ENCODE results near the gene PELI1. TPM values are rescaled to one million over a fixed set of nuclear protein-coding genes. Genes with fewer than 3 reads are reported as not detected.
A peak's percentile ranks its signal among the peaks of the same experiment; 100 is the strongest.

The PELI1 gene
- 10 to 100 TPM; 52.5 to 70.1 (median 59.3) TPM for total RNA-seq
- polyA plus RNA-seq: 10 to 100 TPM; 14.5 to 17.2 (median 16.0) TPM
- long read RNA-seq, donor 1, transcript PELI1-201 (7 exons, 3,750 nt): major isoform, 8 of 8 reads
- long read RNA-seq, donor 1, partial matches to known transcripts: 0 of 8 reads
- long read RNA-seq, donor 1, other reads (novel, unspliced or antisense): 0 of 8 reads
- long read RNA-seq, donor 2, transcript PELI1-201 (7 exons, 3,750 nt): major isoform, 8 of 8 reads
- long read RNA-seq, donor 2, partial matches to known transcripts: 0 of 8 reads
- long read RNA-seq, donor 2, other reads (novel, unspliced or antisense): 0 of 8 reads

DNA sequence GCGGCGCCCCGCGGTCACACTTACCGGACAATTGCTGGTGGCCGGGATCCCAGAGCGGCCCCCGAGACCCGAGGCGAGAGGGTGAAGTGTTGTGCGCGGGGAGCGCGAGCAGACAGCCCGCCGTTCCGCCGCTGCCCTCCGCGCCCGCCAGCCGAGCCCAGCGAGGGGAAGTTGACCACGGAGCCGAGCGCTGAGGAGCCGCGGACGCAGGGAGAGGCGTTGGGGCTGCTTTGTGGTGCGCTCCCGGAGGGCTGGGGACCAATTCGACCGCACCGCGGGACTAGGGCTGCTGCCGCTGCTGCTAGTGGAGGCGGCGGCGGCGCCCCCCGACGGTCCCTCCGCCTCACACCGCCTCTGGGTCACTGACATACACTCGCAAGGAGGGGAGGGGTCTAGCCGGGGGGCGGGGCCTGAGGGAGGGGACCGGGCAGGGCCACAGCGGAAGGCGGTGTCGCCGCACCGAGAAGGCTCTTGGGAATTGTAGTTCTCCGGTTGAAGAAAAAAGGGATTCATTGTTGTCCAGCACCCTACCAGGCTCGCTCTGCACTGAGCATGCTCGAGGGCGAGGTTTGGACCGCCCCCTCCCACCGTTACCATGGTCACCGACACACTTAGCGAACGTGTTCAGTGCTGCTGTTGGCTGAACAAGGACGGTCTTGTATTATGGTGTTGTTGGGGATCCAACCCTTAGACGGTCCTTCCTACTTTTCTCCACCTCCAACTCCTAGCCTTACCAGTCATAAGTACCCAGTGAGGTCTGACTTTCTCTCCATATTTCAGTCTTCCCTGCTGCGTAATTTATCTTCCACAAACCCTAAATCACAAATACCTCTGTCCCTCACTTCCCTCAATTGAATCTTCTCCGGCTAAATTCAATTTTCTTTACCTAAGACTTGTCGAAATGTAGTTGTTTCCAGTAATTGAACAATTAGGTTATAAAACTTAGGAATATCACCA, at the start of gene PELI1:
Gene PELI1, minus strand, starts transcription at position 364 of the 957 bp plus-strand sequence. CDS start 36,110 bp downstream, outside the sequence.
- H3K27me3 ChIP-seq (replicated peaks in 1 of 7): no peaks in the 10 kb centered on the region
- 5 to 9% (median 5%) methylated on average over 31 to 67 of the region's 68 CpGs for WGBS, 5 donors

GRCh38 chr2:64193491-64193890, 49.3 kb upstream of the PELI1 start:
- H3K27ac ChIP-seq: peak overlapping the region in 3 of 8 donors; percentile 84 to 92 (median 87)
- no peak for TF ChIP-seq POLR2AphosphoS5 (IDR thresholded peaks at IDR 0.05)
- TF ChIP-seq POLR2A (IDR thresholded peaks at IDR 0.05): no peak
- WGBS, 5 donors: 85 to 94% (median 90%) methylated on average over 4 of the region's 4 CpGs

More for the DNA sequence above, at the start of gene PELI1:
- intact Hi-C loops (cut with DNase I; ENCODE audit: low total_unique reads): loop anchor here (5.0 kb wide), 1 partner anchor 92 kb away; no protein-coding TSS in a partner anchor
- peak within 1 kb of the TSS; percentile 97 to 100 (median 98) for H3K27ac ChIP-seq
- H3K36me3 ChIP-seq: peaks cover 0 to 5% (median 0%) of the 10 kb centered on the region in 6 donors
- H3K9me3 ChIP-seq: no peaks in the 10 kb centered on the region
- H3K4me1 ChIP-seq: peaks cover 20 to 48% (median 35%) of the 10 kb centered on the region in 6 donors
- TF ChIP-seq POLR2AphosphoS5 (IDR thresholded peaks at IDR 0.05): peak; percentile 100
- peak; percentile 97 to 99 (median 98) for TF ChIP-seq POLR2A (IDR thresholded peaks at IDR 0.05)
- peak in 6 of 11 experiments; percentile 18 to 49 (median 32) for TF ChIP-seq CTCF (IDR thresholded peaks at IDR 0.05 in 8 of 11, conservative IDR thresholded peaks at IDR 0.05 in 3 of 11)
- peak; percentile 98 for DNase-seq
- peak within 1 kb of the TSS; percentile 64 to 88 (median 80) for H3K4me3 ChIP-seq

DNA sequence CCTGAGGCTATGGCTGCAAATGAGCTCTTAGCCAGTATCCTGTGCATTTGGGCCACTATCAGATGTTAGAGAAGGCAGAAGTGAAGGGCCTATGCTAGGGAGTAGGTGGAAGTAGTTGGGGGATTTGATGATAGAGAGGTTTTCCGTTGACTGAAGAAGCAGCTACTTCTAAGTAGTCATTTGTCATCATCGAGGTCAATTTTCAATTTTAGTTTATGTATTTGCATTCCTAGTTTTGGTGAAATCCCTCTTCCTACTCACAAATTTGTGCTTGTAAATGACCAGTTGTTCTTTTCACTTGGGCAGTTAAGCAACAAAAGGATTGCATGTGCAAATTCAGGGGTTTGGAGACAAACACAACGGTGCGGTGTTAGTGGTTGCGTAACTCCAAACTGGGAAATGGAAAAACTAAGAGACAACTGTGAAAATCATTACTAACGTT, 48.5 kb upstream of the PELI1 start:
- WGBS, 5 donors: 37 to 62% (median 43%) methylated on average over 6 of the region's 6 CpGs
- intact Hi-C loops (cut with DNase I; ENCODE audit: low total_unique reads): no loop called here
- TF ChIP-seq POLR2AphosphoS5 (IDR thresholded peaks at IDR 0.05) (peak in 1 of 3 donors; percentile 44), CTCF (IDR thresholded peaks at IDR 0.05 in 8 of 11, conservative IDR thresholded peaks at IDR 0.05 in 3 of 11) (no peak), POLR2A (IDR thresholded peaks at IDR 0.05) (no peak)

More at GRCh38 chr2:64193491-64193890, 49.3 kb upstream of the PELI1 start:
- no peak for DNase-seq
- H3K4me1 ChIP-seq: peaks cover 0 to 50% (median 16%) of the 10 kb centered on the region in 6 donors
- no peaks in the 10 kb centered on the region for H3K36me3 ChIP-seq
- H3K9me3 ChIP-seq: no peaks in the 10 kb centered on the region
- H3K4me3 ChIP-seq: no peak overlapping the region
- intact Hi-C loops (cut with DNase I; ENCODE audit: low total_unique reads): no loop called here
- no peaks in the 10 kb centered on the region for H3K27me3 ChIP-seq (replicated peaks in 1 of 7)

DNA sequence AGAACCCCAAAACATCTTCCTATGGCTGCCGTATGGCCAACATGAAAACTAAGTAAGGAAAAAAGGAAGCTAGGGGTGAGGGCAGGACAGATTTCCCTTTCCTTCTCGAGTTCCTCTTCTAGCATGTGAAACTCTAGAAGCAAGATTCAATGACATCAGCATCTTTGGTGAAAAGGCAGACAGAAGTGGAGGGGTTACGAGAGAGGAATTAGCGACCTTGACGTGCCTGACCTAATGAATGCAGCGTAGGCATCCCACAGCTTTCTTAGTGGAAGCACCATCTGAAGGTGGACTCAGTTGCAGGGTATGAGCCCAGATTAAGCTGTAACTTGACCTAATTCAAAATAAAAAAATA, 47.9 kb upstream of the PELI1 start:
- Histone ChIP-seq H3K36me3 (no peaks in the 10 kb centered on the region), H3K4me3 (peak overlapping the region in 1 of 8 donors; percentile 41), H3K27me3 (replicated peaks in 1 of 7) (no peaks in the 10 kb centered on the region), H3K4me1 (peaks cover 2 to 63% (median 21%) of the 10 kb centered on the region in 6 donors), H3K27ac (peak overlapping the region in 7 of 8 donors; percentile 74 to 92 (median 81)), H3K9me3 (no peaks in the 10 kb centered on the region)
- no peak for DNase-seq
- TF ChIP-seq POLR2A (IDR thresholded peaks at IDR 0.05) (no peak), POLR2AphosphoS5 (IDR thresholded peaks at IDR 0.05) (peak in 1 of 3 donors; percentile 60), CTCF (IDR thresholded peaks at IDR 0.05 in 8 of 11, conservative IDR thresholded peaks at IDR 0.05 in 3 of 11) (no peak)
- WGBS, 5 donors: 27 to 48% (median 31%) methylated on average over 6 of the region's 6 CpGs
- intact Hi-C loops (cut with DNase I; ENCODE audit: low total_unique reads): no loop called here

More for the DNA sequence above, 48.5 kb upstream of the PELI1 start:
- peak overlapping the region in 7 of 8 donors; percentile 74 to 92 (median 81) for H3K27ac ChIP-seq
- peaks cover 0 to 57% (median 17%) of the 10 kb centered on the region in 6 donors for H3K4me1 ChIP-seq
- H3K4me3 ChIP-seq: peak overlapping the region in 1 of 8 donors; percentile 41
- H3K27me3 ChIP-seq (replicated peaks in 1 of 7): no peaks in the 10 kb centered on the region
- no peaks in the 10 kb centered on the region for H3K9me3 ChIP-seq
- no peaks in the 10 kb centered on the region for H3K36me3 ChIP-seq
- DNase-seq: no peak

All from spleen (tissue), 13 donors.